Upper lobe of left lung (tissue), 6 donors: ENCODE data around the gene EDC4. TPM values are rescaled to one million over a fixed set of nuclear protein-coding genes. Genes with fewer than 3 reads are reported as not detected.

Experiments used
- ATAC-seq, 2 donors: fragments of 200-7000 bp; cut with Tn5 transposase; one replicate each; pipeline ENCODE4 v1.9.1; 2022; ENCODE audit warnings: mild to moderate bottlenecking in 2 of 2, moderate library complexity in 2 of 2; ENCODE audit not compliant: low FRiP score in 2 of 2
- DNase-seq, 2 donors: peaks; one replicate each; pipeline ENCODE4 v3.0.0-alpha.2; 2019 to 2020
- H3K27ac ChIP-seq, 4 donors: fragments of 200-600 bp; sonication (generic); one replicate each; pipeline ENCODE4 v1.5.1; 2016 to 2019
- H3K27me3 ChIP-seq, 4 donors: fragments of 200-600 bp; sonication (generic); one replicate each; pipeline ENCODE4 v1.5.1; 2017 to 2019
- H3K36me3 ChIP-seq, 4 donors: fragments of 200-600 bp; sonication (generic); one replicate each; pipeline ENCODE4 v1.5.1; 2016 to 2019
- H3K4me1 ChIP-seq, 4 donors: fragments of 200-600 bp; sonication (generic); one replicate each; pipeline ENCODE4 v1.5.1; 2018 to 2019
- H3K4me3 ChIP-seq, 4 donors: fragments of 200-600 bp; sonication (generic); one replicate each; pipeline ENCODE4 v1.5.1; 2017 to 2019; ENCODE audit warnings: mild to moderate bottlenecking in 2 of 4, moderate library complexity in 1 of 4
- H3K9me3 ChIP-seq, 4 donors: fragments of 200-600 bp; sonication (generic); one replicate each; pipeline ENCODE4 v1.5.1; 2018 to 2019
- CTCF ChIP-seq, 6 experiments: fragments of 450-650 bp in 4 of 6; fragments of 200-600 bp in 2 of 6; sonication (generic) in 2 of 6; IDR thresholded peaks; one replicate each; pipeline ENCODE4 v1.5.1; 2016 to 2019; ENCODE audit warnings: antibody characterized with exemption in 6 of 6
- EP300 ChIP-seq, 4 donors: sonication (generic); formaldehyde crosslinking; IDR thresholded peaks; one replicate each; pipeline ENCODE4 v1.5.1; 2017; ENCODE audit warnings: antibody characterized with exemption in 4 of 4, control low read depth in 2 of 4
- POLR2A ChIP-seq, 4 donors: fragments of 450-650 bp; IDR thresholded peaks; one replicate each; pipeline ENCODE4 v1.5.1; 2016 to 2017; ENCODE audit warnings: antibody characterized with exemption in 4 of 4, mild to moderate bottlenecking in 2 of 4
- POLR2AphosphoS5 ChIP-seq, 2 donors: sonication (generic); formaldehyde crosslinking; IDR thresholded peaks; one replicate each; pipeline ENCODE4 v1.5.1; 2017; ENCODE audit warnings: antibody characterized with exemption in 2 of 2
- WGBS, 2 donors: methylation state at CpG; one replicate each; pipeline ENCODE4 v1.1.5; 2017 to 2018; 5-methylcytosine and 5-hydroxymethylcytosine counted together
- total RNA-seq, 6 donors: library from RNA; depleted of rRNA in 4 of 6; stranded (reverse); fragments of >200 nt in 4 of 6; gene quantifications; one replicate each; pipeline versions ENCODE4 v1.1.0 to v1.2.1, GENCODE V29; 2016 to 2021
- donor health status: DM: no; HTN: no; CAD: no; lungs with moderate emphysema.
- donor health status: DM: no; HTN: yes; CAD: no; lungs with severe emphysema.

The EDC4 gene
- total RNA-seq, 6 donors from 2014 or later = 41.6 to 101 (median 65.0) TPM

GRCh38 chr16:67922221-67922620 is 49.4 kb downstream of the EDC4 start:
- Histone ChIP-seq H3K27me3 (no peaks in the 10 kb centered on the region), H3K36me3 (peaks cover 0 to 25% (median 6%) of the 10 kb centered on the region in 4 donors), H3K4me3 (no peak overlapping the region), H3K4me1 (peaks cover 18 to 60% (median 23%) of the 10 kb centered on the region in 4 donors), H3K9me3 (no peaks in the 10 kb centered on the region), H3K27ac (peak overlapping the region in 1 of 4 donors; percentile 49)
- WGBS, 2 donors = 68 to 69% methylated on average over 5 of the region's 5 CpGs
- TF ChIP-seq POLR2AphosphoS5 (IDR thresholded peaks at IDR 0.05) = no peak
- TF ChIP-seq EP300 (IDR thresholded peaks at IDR 0.05) = no peak
- TF ChIP-seq POLR2A (IDR thresholded peaks at IDR 0.05) = no peak
- TF ChIP-seq CTCF (IDR thresholded peaks at IDR 0.05) = no peak
- ATAC-seq = no peak
- DNase-seq = no peak

DNA sequence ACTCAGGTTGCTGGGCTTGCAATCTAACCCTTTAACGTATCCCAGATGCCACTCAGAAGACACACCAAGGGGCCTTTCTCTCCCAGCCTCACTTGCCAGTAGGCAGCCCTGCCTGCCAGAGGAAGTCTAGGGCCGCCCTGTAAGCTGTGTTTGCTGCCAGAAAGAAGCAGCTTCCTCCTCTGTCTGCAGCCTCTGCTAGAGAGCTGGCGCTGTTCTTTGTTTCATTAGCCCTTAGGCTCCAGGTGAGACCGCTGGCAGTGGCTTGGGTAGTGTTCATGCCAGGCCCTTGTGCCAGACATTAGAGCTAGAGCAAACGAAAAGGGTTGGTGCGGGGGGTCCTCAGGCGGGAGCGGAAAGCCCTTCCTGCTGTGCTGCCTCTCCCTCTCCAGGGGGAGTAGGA is 49.9 kb downstream of the EDC4 start:
- ATAC-seq = no peak
- H3K27me3 ChIP-seq = no peaks in the 10 kb centered on the region
- peak overlapping the region in 1 of 4 donors; percentile 49 for H3K27ac ChIP-seq
- no peak overlapping the region for H3K4me3 ChIP-seq
- H3K36me3 ChIP-seq = peaks cover 3 to 29% (median 11%) of the 10 kb centered on the region in 4 donors
- 72 to 78% methylated on average over 5 to 8 of the region's 8 CpGs for WGBS, 2 donors
- H3K9me3 ChIP-seq = no peaks in the 10 kb centered on the region
- DNase-seq = no peak
- TF ChIP-seq EP300 (IDR thresholded peaks at IDR 0.05) = no peak
- no peak for TF ChIP-seq POLR2A (IDR thresholded peaks at IDR 0.05)
- TF ChIP-seq POLR2AphosphoS5 (IDR thresholded peaks at IDR 0.05) = no peak
- no peak for TF ChIP-seq CTCF (IDR thresholded peaks at IDR 0.05)
- peaks cover 13 to 60% (median 18%) of the 10 kb centered on the region in 4 donors for H3K4me1 ChIP-seq

DNA sequence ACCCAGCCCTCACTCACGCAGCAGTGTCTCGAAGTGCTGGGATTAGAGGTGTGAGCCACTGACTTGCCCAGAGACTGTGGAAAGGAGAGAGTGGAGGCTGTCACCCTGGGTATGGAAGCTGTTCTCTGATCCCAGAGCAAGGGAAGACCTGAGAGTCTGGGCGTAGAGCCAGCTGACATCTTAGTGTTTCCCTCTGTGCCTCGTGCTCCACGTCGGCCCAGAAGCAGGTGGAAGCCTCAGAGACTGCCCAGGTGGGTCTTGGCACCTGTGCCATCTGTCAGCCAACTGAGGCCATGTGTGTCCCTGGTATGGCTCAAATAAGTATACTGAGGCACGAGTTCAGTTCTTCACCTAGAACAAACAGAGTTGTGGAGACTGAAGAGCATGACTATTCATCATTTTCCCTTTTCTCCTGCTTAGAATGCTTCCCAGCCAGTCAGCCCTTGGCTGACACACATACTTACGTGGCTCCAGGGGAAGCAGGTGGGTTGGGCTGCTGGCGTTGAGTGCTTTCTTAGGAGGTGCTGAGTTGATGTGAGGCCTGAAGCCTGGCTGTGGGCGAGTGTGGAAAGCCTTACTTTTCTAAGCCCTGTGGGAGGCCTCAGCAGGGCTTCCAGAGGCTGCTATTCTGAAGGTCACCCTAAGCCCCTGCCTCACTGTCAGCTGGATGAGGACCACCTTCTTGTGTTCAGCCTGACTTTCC is 50.7 kb downstream of the EDC4 start:
- ATAC-seq (no peak), DNase-seq (no peak)
- 70 to 75% methylated on average over 10 of the region's 10 CpGs for WGBS, 2 donors
- Histone ChIP-seq H3K27me3 (no peaks in the 10 kb centered on the region), H3K36me3 (peaks cover 3 to 30% (median 15%) of the 10 kb centered on the region in 4 donors), H3K4me3 (no peak overlapping the region), H3K4me1 (peaks cover 12 to 57% (median 14%) of the 10 kb centered on the region in 4 donors), H3K9me3 (no peaks in the 10 kb centered on the region), H3K27ac (peak overlapping the region in 1 of 4 donors; percentile 12)
- TF ChIP-seq POLR2A (IDR thresholded peaks at IDR 0.05) (no peak), EP300 (IDR thresholded peaks at IDR 0.05) (no peak), POLR2AphosphoS5 (IDR thresholded peaks at IDR 0.05) (no peak), CTCF (IDR thresholded peaks at IDR 0.05) (no peak)

GRCh38 chr16:67924140-67924906 is 51.5 kb downstream of the EDC4 start:
- ATAC-seq (no peak), DNase-seq (no peak)
- no peaks in the 10 kb centered on the region for H3K27me3 ChIP-seq
- H3K36me3 ChIP-seq = peaks cover 3 to 37% (median 19%) of the 10 kb centered on the region in 4 donors
- WGBS, 2 donors = 81 to 94% methylated on average over 7 to 10 of the region's 10 CpGs
- H3K9me3 ChIP-seq = no peaks in the 10 kb centered on the region
- H3K27ac ChIP-seq = peak overlapping the region in 1 of 4 donors; percentile 12
- H3K4me3 ChIP-seq = no peak overlapping the region
- peaks cover 12 to 54% (median 14%) of the 10 kb centered on the region in 4 donors for H3K4me1 ChIP-seq
- TF ChIP-seq POLR2A (IDR thresholded peaks at IDR 0.05) = no peak
- TF ChIP-seq CTCF (IDR thresholded peaks at IDR 0.05) = no peak
- TF ChIP-seq POLR2AphosphoS5 (IDR thresholded peaks at IDR 0.05) = no peak
- TF ChIP-seq EP300 (IDR thresholded peaks at IDR 0.05) = no peak
